ENCODE measurements around the gene CRACR2A. TPM values are rescaled to one million over a fixed set of nuclear protein-coding genes. Genes with fewer than 3 reads are reported as not detected.

Gene CRACR2A
- total RNA-seq, 1 donor from 2014 or later, result 2.7 TPM

DNA sequence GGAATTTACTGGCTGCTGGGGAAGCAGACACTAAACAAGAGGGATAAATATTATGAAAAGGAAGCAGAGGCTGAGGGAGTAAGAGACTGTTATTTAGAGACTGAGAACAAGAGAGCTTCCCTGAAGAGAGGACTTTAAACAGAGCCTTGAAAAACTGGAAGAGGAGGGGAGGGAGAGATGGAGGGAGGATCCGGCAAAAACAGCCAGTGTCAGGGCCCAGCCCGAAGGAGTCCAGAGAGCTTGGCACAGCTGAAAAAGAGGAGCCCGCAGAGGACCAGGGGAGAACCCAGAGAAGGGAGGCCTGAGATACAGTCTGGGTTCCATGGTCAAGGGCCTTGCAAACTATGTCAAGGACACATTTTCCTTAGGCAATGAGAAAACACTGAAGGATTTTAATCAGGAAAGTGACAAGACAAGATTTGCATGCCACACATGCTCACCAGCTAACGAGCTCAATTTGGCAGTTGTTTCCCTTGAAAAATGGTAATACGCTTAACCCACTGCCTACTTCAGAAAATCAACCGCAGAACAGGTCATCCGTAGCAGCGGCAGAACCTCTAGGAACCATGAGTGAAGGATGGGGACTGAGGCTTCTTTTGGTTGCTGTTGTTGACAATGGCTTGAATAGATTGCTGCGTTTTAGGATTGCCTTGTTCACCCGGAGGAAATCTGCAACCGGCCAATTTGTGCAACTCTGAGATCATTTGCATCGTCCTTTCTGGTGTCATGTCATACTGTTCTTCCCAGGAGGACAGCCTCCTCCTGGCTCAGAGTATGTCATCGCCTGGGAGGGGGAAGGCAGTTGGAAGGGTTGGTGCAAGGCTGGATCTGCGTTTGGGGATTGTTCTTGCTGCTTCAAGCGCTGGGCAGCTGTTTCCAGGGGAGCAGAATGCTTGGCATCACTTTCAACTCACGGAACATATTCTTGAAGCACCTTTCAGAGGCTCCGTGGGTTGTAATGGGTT is 153.7 kb downstream of the CRACR2A start:
- TF ChIP-seq, protein P1, sequence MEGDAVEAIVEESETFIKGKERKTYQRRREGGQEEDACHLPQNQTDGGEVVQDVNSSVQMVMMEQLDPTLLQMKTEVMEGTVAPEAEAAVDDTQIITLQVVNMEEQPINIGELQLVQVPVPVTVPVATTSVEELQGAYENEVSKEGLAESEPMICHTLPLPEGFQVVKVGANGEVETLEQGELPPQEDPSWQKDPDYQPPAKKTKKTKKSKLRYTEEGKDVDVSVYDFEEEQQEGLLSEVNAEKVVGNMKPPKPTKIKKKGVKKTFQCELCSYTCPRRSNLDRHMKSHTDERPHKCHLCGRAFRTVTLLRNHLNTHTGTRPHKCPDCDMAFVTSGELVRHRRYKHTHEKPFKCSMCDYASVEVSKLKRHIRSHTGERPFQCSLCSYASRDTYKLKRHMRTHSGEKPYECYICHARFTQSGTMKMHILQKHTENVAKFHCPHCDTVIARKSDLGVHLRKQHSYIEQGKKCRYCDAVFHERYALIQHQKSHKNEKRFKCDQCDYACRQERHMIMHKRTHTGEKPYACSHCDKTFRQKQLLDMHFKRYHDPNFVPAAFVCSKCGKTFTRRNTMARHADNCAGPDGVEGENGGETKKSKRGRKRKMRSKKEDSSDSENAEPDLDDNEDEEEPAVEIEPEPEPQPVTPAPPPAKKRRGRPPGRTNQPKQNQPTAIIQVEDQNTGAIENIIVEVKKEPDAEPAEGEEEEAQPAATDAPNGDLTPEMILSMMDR (conservative IDR thresholded peaks at IDR 0.05), result no peak
- Mint-ChIP-seq H3K27ac (ENCODE audit: unreplicated experiment) (no peak overlapping the region), H3K4me3 (no peak overlapping the region), H3K36me3 (ENCODE audit: low read depth) (peaks cover 2% of the 10 kb centered on the region), H3K27me3 (ENCODE audit: low read depth) (no peaks in the 10 kb centered on the region), H3K9me3 (no peaks in the 10 kb centered on the region), H3K4me1 (peaks cover 34% of the 10 kb centered on the region)
- DNase-seq (ENCODE audit: low read depth, low spot score), result no peak

DNA sequence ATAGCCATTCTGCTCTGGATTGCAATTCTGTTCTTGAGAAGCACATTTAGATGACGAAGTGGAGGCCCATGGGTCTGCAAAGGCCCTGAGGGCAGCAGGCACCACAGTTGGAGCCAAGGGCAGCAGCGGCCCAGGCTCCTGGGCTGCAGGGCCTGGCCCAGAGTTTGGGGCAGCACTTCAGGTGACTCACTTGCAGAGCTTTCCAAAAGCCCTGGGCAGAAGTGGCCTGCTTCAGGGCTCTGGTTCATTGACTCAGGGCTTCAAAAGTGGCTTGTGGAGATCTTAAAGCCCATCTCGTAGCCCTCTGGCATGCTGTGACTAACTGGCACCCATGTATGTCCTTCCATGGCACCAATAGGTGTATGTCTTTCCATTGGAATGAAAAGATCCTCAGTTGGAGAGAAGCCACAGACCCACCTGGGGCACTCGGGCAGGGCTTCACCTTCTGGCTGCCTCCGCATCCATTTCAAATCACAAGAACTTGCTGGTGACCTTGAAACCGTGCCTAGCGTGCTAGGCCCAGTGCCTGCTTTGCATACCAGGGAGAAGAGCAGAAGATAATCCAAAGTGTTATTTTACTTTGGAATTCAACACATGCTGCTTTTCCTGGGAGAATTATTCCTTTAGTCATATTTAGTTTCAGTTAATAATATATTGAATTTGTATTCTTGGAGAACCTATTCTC is 155.2 kb downstream of the CRACR2A start:
- TF ChIP-seq, protein P1 (conservative IDR thresholded peaks at IDR 0.05), result no peak
- no peak for DNase-seq (ENCODE audit: low read depth, low spot score)
- H3K27me3 Mint-ChIP-seq (ENCODE audit: low read depth), result no peaks in the 10 kb centered on the region
- H3K4me3 Mint-ChIP-seq, result no peak overlapping the region
- H3K4me1 Mint-ChIP-seq, result peaks cover 23% of the 10 kb centered on the region
- no peaks in the 10 kb centered on the region for H3K9me3 Mint-ChIP-seq
- no peak overlapping the region for H3K27ac Mint-ChIP-seq (ENCODE audit: unreplicated experiment)
- H3K36me3 Mint-ChIP-seq (ENCODE audit: low read depth), result peaks cover 2% of the 10 kb centered on the region

DNA sequence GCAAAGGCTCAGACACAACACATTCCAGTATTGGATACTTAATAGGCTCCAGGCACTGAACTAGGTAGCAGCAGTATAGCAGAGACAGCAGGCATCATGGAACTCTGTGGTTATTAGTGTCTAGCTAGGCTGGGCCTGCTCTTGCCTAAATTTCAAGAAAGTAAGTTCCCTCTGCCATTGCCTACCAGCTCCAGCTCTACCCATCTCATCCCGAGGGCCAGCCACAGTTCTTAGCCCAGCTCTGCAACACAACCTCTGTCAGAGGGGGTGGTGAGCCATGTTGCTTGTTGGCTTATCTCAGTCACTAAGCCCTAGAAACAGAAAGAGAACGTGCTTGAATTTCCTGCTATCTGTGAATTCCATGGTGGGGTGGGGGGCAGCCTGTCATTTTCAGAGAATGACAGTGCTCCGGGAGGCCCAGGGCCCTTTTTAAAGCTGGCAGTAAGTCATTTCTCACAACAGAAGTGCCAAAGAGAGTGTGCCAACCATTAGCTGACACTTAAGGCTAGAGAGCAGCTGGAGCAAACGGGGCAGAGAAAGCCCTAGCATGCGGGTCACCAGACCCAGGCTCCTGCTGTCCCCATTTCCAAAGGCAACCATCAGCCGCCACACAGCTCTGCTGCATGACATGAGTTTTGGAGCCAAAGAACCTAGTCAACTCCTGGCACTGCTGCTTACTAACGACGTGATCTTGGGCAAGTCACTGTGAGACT is 156.1 kb downstream of the CRACR2A start:
- peaks cover 2% of the 10 kb centered on the region for H3K36me3 Mint-ChIP-seq (ENCODE audit: low read depth)
- no peaks in the 10 kb centered on the region for H3K27me3 Mint-ChIP-seq (ENCODE audit: low read depth)
- no peak overlapping the region for H3K4me3 Mint-ChIP-seq
- DNase-seq (ENCODE audit: low read depth, low spot score), result no peak
- H3K4me1 Mint-ChIP-seq, result peaks cover 19% of the 10 kb centered on the region
- no peaks in the 10 kb centered on the region for H3K9me3 Mint-ChIP-seq
- no peak overlapping the region for H3K27ac Mint-ChIP-seq (ENCODE audit: unreplicated experiment)
- TF ChIP-seq, protein P1 (conservative IDR thresholded peaks at IDR 0.05), result no peak

DNA sequence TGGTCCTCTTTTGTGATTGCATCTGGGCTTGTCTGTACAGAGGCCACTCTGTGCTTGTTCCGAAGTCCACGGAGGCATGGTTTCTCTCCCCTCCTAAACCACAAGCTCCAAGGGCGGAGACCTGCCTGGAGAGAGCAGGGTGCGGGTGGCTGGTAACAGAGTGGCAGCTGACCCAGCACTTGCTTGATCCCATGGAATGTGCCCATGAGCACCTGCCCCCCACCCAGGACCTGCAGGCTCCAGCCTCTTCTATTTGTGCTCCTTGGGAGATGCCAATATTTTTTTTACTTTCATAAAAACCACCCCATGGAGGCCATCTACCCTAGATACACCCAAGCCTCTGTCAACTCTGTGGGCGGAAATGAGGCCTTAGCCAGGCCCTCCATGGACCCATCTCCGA is 157.2 kb downstream of the CRACR2A start:
- TF ChIP-seq, protein P1 (conservative IDR thresholded peaks at IDR 0.05), result no peak
- Mint-ChIP-seq H3K27me3 (ENCODE audit: low read depth) (no peaks in the 10 kb centered on the region), H3K9me3 (no peaks in the 10 kb centered on the region), H3K4me1 (peaks cover 12% of the 10 kb centered on the region), H3K27ac (ENCODE audit: unreplicated experiment) (no peak overlapping the region), H3K36me3 (ENCODE audit: low read depth) (peaks cover 2% of the 10 kb centered on the region), H3K4me3 (no peak overlapping the region)
- no peak for DNase-seq (ENCODE audit: low read depth, low spot score)

DNA sequence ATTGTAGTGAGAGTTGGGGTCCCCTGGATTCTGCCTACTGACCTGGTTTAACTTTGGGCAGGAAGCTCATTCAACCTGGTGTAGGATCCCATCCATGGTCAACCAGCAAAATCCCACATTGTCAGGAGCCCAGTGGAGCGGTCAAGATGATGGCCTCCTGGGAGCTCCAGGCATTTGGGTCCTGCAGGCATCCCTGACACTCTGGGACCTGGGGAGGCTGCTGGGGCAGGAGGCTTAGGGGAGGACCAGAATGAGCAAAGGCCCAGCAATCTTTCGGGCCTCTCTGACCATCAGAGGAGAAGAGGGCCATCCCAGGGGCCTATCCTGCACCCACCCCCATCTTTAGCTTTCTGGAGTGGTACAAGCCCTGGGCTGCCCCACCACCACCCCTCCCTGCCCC is 157.9 kb downstream of the CRACR2A start:
- no peak for DNase-seq (ENCODE audit: low read depth, low spot score)
- TF ChIP-seq, protein P1 (conservative IDR thresholded peaks at IDR 0.05), result no peak
- no peak overlapping the region for H3K27ac Mint-ChIP-seq (ENCODE audit: unreplicated experiment)
- H3K36me3 Mint-ChIP-seq (ENCODE audit: low read depth), result peaks cover 2% of the 10 kb centered on the region
- H3K4me1 Mint-ChIP-seq, result peaks cover 8% of the 10 kb centered on the region
- H3K27me3 Mint-ChIP-seq (ENCODE audit: low read depth), result no peaks in the 10 kb centered on the region
- H3K9me3 Mint-ChIP-seq, result no peaks in the 10 kb centered on the region
- H3K4me3 Mint-ChIP-seq, result no peak overlapping the region

Measured in neural crest cell (in vitro differentiated cells).